Activated T-cell treated with anti-CD3 and anti-CD28 coated beads, Interleukin-2, amount 50 U/mL, for 1 hour (primary cell): ENCODE results near the gene HTT.

ENCODE experiments used
- DNase-seq: peaks from one replicate; pipeline ENCODE4 v3.0.0-alpha.2; 2020

HTT gene

DNA sequence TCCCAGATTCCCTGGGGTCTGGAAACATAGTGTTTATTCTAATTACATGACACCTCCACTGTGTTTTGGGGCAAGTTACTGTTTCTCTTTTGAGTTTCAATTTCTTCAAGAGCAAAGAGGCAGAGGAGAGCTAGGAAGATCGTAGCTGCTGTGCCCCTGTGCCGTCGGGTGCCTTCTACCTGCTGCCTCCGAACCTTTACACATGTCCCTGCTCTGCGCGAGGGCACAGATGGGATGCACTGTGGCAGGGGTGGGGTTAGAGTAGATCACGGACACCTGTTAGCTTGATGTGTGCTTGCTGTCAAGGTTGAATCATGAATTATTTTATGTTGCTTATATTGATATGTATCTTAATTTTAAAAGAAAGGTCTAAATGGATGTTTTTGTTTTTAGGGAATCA is 103.4 kb downstream of the HTT start:
- DNase-seq: no peak

- no peak for DNase-seq
Observed at GRCh38 chr4:3178351-3178750, 103.9 kb downstream of the HTT start.

DNA sequence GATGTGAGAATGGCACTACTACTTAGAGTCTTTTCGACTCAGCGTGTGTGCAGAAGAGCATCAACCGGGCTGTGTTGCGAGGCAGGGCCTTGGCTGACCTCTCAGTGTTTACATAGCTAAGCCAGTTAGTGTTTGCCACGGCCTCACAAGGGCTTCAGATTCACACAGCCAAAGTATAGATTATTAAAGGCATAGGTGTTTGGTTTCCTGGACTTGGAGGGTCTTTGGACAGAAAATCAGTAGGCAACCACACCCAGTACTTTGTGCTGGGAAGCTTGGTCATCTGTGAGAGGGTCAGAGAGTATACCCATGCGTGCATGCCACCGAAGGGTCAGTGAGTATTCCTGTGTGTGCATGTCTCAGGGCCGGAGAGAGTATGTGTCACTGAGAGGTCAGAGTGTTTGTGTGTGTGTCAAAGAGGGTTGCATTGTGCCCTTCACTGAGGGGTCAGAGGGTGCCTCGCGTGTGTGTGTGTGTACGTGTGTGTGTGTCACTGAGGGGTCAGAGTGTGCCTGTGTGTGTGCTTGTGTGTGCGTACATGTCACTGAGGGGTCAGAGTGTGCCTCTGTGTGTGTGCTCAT is 104.7 kb downstream of the HTT start:
- no peak for DNase-seq

DNA sequence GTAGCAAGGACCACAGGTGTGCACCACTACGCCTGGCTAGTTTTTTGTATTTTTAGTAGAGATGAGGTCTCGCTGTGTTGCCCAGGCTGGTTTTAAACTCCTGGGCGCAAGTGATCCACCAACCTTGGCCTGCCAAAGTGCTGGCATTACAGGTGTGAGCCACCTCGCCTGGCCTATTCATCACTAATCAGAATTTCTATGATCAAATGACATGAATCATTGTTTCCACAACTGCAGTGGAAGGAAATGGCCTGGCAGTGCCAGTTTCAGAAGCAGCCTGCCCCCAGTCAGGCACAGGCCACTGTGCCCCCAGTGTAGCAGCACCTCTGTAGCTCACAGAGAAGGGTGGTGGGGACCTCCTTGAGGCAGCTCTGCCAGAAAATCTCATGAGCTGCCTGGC is 108.5 kb downstream of the HTT start:
- no peak for DNase-seq

GRCh38 chr4:3184725-3185124 is 110.2 kb downstream of the HTT start:
- DNase-seq: no peak

DNA sequence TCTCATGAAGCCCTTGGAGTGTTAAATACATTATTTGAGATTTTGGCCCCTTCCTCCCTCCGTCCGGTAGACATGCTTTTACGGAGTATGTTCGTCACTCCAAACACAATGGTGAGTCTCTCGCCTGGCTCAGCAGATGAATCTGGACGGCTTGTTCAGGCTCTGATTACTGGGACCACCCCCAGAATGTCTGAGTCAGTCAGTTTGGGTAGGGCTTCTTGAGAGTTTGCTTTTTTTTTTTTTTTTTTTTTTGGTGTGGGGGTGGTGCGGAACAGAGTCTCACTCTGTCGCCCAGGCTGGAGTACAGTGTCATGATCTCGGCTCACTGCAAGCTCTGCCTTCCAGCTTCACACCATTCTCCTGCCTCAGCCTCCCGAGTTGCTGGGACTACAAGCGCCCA is 112.1 kb downstream of the HTT start:
- no peak for DNase-seq

DNA sequence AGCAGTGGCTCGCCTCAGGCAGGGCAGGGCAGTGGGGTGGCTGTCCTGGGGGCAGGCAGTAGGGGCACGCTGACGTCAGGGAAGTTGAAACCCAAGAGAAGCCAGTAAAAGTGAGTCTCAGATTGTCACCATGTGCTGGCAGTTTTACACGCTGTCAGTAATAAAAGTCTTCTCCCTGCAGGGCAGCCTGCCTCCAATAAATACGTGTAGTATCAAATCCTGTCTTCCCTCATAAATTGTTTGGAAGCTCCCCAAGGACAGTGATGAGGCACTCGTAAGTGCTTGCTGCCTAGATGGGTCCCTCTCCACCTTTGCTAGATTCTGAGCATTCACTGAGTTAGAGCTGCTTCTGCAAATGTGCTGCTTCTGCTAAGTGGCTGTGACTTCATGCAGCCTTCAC is 113.6 kb downstream of the HTT start:
- no peak for DNase-seq

- DNase-seq: no peak
Observed at GRCh38 chr4:3189459-3189858, 115.0 kb downstream of the HTT start.

DNA sequence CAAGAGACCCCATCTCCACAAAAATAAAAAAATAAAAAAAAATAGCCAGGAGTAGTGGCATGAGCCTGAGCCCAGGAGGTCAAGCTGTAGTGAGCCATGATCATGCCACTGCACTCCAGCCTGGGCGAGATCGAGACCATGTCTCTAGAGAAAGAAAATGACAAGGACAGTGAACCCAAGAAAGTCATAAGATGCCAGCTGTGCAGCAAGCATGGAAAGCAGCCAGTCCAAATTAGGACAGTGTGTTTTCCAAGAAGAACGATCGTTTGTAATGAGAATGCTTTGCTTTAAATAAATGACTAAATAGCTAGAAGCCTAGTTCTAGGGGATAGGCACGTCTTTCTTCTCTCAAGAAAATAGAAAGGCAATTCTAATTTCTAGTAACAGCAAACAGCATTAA is 116.1 kb downstream of the HTT start:
- DNase-seq: no peak

DNA sequence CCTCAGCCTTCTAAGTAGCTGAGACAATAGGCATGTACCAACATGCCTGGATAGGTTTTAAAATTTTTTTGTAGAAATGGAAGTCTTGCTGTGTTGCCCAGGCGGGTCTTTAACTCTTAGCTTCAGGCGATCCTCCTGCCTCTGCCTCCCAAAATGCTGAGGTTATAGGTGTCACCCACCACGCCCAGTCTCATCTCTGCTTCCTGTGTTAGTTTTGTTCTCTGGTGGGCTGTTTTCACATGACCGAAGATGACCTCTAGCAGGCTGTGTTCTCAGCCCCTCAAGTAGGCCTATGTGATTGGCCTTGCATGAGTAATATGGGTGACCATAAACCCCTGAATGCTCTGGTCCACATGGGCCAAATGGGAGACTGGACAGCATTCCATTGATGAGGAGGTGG is 117.7 kb downstream of the HTT start:
- no peak for DNase-seq

DNA sequence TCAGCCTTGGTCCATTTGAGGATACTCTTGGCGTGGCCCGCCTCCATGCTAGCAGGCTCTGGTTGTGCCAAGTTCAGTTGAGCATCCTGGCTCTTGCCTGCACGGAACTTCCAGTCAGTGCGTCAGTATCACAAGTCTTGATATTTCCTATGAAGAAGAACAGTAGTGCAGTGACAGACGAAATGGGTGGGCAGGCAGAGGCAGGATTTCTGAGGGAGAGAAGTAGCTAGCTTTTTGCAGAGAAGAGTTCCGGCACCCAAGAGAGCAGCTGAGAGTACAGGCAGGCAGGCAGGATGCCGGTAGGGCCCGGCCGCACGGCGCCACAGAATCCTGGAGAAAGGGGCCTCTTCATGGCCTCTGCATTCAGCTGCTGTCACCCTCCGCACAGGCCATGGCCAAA is 118.3 kb downstream of the HTT start:
- no peak for DNase-seq

- DNase-seq: no peak
Observed at GRCh38 chr4:3193531-3194203, 119.2 kb downstream of the HTT start.

- no peak for DNase-seq
Observed at GRCh38 chr4:3196670-3197359, 122.3 kb downstream of the HTT start.

GRCh38 chr4:3197366-3198105 is 123.1 kb downstream of the HTT start:
- no peak for DNase-seq

DNA sequence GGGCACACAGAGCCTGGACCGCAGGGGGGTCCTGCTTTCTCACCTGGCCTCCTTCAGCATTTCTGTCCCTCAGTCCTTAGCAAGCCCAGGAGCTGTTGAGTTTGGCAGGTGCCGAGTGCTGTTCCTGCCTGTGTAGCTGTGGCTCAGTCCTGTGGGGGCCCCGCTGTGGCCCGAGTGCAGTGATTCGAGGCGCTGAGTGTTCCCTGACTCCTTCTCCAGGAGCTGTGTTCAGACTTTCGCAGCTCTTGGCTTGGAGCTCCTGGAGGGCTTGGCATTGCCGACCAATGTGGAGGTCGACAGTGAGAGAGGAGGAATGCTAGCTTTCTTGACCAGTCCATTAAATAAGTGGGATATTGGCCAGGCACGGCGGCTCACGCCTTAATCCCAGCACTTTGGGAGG is 124.4 kb downstream of the HTT start:
- DNase-seq: no peak

- no peak for DNase-seq
Observed at GRCh38 chr4:3199653-3200422, 125.4 kb downstream of the HTT start.

GRCh38 chr4:3200423-3201090 is 126.1 kb downstream of the HTT start:
- DNase-seq: no peak

GRCh38 chr4:3201718-3202702 is 127.5 kb downstream of the HTT start:
- DNase-seq: peak; percentile 48

DNA sequence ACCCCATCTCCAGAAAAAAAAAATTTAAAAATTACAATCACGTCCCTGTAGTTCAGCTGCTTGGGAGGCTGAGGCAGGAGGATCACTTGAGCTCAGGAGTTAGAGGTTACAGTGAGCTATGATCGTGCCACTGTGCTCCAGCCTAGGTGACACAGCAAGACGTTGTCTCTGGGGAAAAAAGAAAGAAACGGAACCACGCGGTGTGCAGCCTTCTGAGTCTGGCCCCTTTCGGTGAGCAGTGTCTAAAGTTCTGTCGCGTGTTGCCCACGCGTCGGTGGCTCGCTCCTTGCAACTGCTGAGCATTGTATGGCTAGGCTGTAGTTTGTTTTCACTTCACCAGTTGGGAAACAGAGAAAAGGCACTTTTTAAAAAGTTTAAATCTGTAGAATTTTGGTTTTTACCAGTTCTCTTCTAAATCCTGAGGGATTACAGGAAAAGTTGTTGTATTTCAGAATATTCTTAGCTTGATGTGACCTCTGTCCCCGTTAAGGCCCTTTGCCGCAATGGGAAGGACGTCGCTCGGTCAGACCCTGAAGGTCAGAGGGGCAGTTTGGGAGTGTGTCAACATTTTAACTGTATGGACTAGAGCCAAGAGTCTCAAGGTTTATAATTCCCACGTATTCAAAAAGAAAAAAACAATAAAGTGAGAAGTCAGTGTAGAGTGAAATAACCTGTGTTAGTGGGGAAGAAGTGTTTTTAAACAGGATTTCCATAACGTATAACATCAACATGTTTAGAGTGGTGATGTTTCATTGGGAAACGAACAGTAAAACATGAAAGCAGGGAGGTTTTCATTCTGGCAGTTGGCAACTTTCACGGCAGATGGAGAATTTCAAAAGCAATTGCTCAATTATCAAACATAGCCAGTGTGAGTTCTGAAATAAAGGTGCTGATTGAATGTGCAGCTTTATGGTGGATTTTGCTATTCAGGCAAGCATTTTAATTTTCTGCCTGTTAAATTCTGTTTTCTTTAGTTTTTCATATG is 128.6 kb downstream of the HTT start:
- DNase-seq: peak; percentile 31

- no peak for DNase-seq
Observed at GRCh38 chr4:3203971-3204431, 129.5 kb downstream of the HTT start.
